NCI-H146 treated with DMSO at 0.1 percent for 48 hours (cell line): Measurements from ENCODE around the gene MAPT.
"Not testable (repeated sequence)": the region's sequence is repeated elsewhere in the genome, so short reads cannot be mapped to it uniquely, and the experiment has no call there.

Experiments
- DNase-seq: peaks from one replicate; lab custom pipeline; 2025; ENCODE audit not compliant: unreplicated experiment; lab: John Stamatoyannopoulos, UW

MAPT gene

GRCh38 chr17:45923511-45924268 lies 29.3 kb downstream of the MAPT start:
- DNase-seq, result no peak

DNA sequence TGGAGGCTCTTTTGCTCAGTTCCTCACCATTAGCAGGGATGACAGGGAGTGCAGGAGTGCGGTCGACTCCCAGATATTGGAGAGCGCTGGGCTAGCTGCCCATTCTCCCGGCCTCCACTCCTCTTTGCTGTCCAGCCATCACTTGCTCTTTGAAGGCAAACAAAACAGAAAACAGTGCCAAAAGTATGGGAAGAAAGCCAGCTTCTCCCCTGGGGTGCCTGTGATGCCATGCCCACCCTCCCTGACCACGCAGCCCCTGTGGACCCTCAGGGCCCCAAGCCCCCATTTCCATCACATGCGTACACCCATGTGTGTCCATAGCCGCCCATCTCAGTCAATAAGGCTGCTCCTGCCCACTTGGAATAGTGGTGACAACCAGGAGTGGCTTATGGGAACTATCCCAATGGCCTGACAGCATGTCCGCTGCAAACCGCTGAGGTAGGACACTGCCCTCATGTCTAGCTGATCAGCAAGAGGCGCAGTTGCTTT lies 30.0 kb downstream of the MAPT start:
- no peak for DNase-seq

GRCh38 chr17:45925311-45925710 lies 31.0 kb downstream of the MAPT start:
- DNase-seq, result no peak

GRCh38 chr17:45927247-45927646 lies 32.9 kb downstream of the MAPT start:
- DNase-seq, result no peak

DNA sequence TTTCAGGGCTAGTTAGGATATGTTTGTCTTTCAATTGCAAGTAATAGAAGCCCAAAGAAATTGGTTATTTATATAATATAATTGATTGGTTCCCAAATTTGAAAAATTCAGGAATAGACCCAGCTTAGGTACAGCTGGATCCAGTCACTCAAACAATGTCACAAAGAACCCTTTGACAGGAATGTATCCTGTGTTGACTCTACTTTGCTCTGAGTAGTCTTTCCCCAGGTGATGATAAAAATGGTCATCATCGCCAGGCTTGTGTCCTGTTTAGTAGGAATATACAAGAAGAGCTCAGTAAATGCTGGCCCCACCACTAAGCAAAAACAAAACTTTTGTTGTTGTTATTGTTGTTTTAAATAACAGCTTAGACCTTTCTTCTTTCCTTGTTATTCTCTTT lies 35.0 kb downstream of the MAPT start:
- DNase-seq, result peak; percentile 62

GRCh38 chr17:45930420-45930951 lies 36.1 kb downstream of the MAPT start:
- DNase-seq, result no peak

- no peak for DNase-seq
These were observed 37.3 kb downstream of the MAPT start for GRCh38 chr17:45931677-45932076.

DNA sequence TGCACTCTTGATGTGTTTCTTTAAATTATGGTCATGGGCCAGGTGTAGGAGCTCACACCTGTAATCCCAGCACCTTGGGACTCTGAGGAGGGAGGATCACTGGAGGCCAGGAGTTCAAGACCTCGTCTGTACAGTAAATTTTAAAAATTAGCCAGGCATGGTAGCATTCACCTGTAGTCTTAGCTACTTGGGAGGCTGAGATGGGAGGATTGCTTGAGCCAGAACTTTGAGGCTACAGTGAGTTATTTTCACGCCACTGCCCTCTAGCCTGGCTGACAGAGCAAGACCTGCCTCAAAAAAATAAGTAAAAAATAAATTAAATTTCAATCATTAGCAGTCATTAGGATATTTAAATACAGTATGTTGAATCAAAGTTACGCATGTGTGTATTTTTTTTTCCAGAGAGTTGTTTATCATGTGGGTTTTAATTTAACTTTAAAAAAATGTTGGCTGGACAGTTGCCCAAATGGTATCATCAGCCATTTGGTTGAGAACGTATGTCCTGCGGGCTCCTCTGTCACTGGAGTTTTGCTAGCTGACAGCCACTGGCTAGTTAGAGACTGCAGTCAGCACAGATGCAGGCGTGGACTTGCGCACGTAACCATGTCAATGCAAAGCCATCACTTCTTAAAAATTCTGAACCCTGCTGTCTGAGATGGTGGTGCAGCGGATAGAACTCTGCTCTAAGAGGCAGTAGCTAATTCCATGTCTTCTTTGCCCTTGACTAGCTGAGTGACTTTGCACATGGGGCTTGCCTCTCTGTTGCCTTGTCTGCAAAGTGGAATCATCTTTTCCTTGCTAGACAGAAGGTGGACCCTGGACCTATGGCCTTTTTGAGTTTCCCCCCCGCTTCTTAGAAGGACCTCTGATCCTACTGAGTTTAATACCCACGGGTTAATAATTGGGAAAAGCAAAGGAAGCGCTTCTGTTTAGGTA lies 40.0 kb downstream of the MAPT start:
- DNase-seq, result no peak

GRCh38 chr17:45935197-45935709 lies 40.9 kb downstream of the MAPT start:
- no peak for DNase-seq

GRCh38 chr17:45935710-45936509 lies 41.6 kb downstream of the MAPT start:
- DNase-seq, result no peak

GRCh38 chr17:45936610-45937009 lies 42.3 kb downstream of the MAPT start:
- DNase-seq, result peak; percentile 2

GRCh38 chr17:45937186-45937585 lies 42.8 kb downstream of the MAPT start:
- not testable (repeated sequence) for DNase-seq

DNA sequence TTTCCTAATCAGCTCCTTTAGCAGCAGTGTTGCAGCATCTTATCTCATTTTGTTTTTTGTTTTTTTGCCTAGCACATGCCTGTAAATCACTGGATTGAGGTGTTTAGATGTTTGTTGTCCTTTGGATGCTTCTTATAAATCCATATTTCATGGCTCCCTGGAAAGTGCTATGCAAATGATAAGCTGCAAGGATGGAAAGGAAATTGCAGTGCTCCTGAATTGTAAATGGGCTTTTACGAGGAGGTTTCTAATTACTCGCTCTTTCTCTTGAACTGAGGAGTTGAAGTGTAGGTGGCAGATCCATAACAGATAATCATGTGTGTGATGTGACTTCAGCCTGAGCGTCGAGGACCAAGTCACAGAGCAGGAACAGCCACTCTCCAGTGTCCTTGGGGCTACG lies 45.0 kb downstream of the MAPT start:
- DNase-seq, result no peak

DNA sequence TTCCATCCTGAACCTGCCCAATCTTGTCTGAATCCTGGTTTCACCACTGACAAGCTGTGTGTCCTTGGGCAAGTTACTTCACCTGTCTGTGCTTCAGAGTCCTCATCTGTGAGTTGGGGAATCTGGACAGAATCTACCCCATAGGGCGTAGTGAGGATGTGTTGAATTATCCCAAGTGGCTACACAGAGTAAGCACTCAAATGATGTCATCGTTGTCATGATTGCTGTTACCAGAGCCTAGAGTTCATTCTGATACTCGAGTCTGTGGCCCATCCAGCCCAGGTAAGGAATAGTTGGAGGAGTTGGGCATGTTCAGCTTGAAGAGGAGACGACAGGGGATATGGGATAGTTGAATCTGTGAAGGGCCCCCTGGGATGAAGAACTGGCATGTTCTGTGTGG lies 45.9 kb downstream of the MAPT start:
- DNase-seq, result no peak

DNA sequence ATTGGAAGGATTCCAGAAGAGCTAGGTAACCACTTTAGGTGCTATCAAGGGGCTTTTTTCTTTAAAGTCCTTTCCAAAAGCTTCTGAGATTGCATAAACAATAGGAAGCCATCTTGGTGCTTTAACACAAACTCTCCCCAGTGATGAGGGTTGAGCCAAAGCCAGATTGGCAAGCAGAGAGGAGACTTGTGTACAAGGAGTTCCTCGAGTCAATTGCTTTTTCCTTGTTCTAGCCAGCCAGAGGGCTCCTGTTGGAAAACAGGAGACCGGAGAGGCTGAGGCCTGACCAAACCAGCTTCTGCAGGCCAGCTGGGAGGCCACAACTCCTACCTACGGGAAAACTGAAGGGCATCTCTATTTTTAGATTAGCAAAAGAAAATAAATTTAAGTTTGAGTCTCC lies 46.5 kb downstream of the MAPT start:
- DNase-seq, result no peak

- DNase-seq, result no peak
These were observed 47.0 kb downstream of the MAPT start for GRCh38 chr17:45941395-45941794.

- DNase-seq, result no peak
These were observed 47.9 kb downstream of the MAPT start for GRCh38 chr17:45942284-45942683.

DNA sequence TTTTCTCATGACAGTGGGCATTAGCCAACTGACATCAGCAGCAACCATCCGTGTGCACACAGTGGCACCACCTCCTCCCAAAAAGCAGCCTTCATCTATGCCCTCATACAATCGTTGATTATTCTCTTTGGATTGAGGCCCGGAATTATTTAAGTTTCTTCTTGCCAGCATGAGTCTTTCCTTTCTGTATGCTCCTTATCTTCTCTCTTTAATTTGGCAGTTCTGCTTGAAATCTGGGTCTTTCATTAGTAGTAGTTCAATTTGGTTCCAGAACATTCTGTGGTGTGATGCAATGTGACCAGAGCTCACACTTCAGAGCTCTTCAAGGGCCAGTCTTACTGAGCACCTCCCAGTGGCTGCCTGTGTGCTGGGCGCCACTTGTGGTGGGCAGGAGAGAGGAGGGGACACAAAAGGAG lies 52.5 kb downstream of the MAPT start:
- no peak for DNase-seq

DNA sequence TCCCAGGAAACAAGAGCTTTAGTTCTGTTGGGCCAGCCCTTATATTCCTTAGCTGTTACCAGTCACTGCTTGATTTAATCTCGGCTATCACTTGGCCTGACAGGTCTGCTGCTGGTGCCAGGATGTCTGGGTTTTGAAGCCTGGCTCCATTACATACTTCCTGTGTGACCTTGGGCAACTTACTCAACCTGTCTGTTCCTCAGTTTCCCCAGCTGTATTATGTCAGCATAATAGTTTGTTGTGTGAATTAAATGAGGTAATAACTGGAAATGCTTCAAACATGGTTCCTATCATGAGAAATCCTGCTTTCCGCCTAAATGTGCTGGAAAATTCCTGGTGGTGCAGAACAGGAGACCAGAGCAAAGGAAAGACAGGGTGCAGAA lies 54.1 kb downstream of the MAPT start:
- DNase-seq, result no peak

GRCh38 chr17:45948881-45949624 lies 54.7 kb downstream of the MAPT start:
- no peak for DNase-seq
